Uterus (tissue), 2 donors: ENCODE measurements around the gene SYTL3.

Experiments
- CTCF ChIP-seq, 4 experiments: fragments of 200-600 bp in 2 of 4; fragments of 450-650 bp in 2 of 4; sonication (generic) in 2 of 4; IDR thresholded peaks; one replicate each; pipeline ENCODE4 v1.5.1; 2016 to 2019; ENCODE audit warnings: antibody characterized with exemption in 4 of 4, mild to moderate bottlenecking in 2 of 4, moderate library complexity in 1 of 4
- POLR2A ChIP-seq, 2 donors: fragments of 450-650 bp; IDR thresholded peaks; one replicate each; pipeline ENCODE4 v1.6.1; 2016; ENCODE audit warnings: antibody characterized with exemption in 2 of 2, mild to moderate bottlenecking in 1 of 2, moderate library complexity in 1 of 2

- TF ChIP-seq CTCF (IDR thresholded peaks at IDR 0.05) (no peak), POLR2A (IDR thresholded peaks at IDR 0.05) (no peak)
These were observed 27.2 kb upstream of the SYTL3 start for GRCh38 chr6:158622545-158623190.
